Measurements from ENCODE around the gene TCF7L1. TPM values are rescaled to one million over a fixed set of nuclear protein-coding genes. Genes with fewer than 3 reads are reported as not detected.
"Not testable (repeated sequence)": the region's sequence is repeated elsewhere in the genome, so short reads cannot be mapped to it uniquely, and the experiment has no call there.

Gene TCF7L1
- total RNA-seq, 1 donor from 2014 or later: 3.5 TPM

DNA sequence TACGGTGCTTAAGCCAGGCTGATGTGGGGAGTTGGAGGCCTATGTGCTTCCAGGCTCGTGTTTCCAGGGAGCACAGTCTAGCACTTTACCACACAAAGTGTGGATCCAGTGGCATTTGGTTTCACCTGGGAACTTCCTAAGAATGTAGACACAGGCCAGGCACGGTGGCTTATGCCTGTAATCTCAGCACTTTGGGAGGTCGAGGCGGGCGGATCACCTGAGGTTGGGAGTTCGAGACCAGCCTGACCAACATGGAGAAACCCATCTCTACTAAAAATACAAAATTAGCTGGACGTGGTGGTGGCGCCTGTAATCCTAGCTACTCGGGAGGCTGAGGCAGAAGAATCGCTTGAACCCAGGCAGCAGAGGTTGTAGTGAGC, 190.8 kb downstream of the TCF7L1 start:
- not testable (repeated sequence) for DNase-seq (ENCODE audit: low read depth, low spot score)

DNA sequence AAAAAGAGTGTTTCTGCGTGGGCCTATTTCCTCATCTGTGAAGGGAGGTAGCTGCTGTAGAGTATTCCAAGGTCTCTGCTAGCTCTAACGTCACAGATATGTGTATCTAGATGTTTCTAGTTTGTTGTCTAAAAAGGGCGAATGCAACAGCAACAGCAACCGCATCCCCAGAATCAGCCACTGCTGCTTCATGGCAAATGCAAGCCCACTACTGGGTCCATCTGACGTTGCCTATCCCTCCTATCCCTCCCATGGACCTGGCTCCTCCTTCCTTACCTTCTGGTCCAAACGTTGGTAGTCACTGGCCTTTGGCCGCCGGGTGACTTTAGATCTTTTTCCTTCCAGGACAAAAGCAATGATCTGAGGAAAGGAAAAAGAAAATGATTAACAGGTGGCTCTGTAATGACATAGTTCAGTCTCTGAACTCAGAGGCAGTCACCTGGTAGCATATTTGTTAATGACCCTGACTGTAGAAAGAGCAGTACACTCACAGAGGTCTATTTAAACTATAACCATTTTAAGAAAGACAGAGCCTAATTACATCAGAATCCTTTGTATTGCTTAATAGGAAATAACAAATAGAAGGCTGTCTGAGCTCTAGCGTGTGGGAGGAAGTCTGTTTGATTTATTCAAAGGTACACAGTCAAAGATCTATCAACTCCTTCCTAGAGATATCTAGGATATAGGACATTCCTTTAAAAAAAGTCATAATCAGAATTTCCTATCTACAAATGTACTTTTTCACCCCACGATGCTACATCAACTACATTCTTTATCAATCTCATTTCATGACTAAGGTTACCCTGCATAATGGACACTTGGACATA, 191.7 kb downstream of the TCF7L1 start:
- DNase-seq (ENCODE audit: low read depth, low spot score): no peak

DNA sequence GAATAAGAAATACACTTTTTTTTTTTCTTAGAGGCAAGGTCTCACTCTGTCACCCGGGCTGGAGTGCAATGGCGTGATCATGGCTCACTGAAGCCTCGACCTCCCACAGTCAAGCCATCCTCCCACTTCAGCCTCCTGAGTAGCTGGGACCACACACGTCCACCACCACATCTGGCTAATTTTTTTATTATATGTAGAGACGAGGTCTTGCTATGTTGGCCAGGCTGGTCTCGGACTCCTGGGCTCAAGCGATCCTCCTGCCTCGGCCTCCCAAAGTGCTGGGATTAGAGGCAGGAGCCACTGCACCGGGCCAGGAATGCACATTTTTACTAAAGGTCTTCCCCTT, 192.2 kb downstream of the TCF7L1 start:
- DNase-seq (ENCODE audit: low read depth, low spot score): no peak

DNA sequence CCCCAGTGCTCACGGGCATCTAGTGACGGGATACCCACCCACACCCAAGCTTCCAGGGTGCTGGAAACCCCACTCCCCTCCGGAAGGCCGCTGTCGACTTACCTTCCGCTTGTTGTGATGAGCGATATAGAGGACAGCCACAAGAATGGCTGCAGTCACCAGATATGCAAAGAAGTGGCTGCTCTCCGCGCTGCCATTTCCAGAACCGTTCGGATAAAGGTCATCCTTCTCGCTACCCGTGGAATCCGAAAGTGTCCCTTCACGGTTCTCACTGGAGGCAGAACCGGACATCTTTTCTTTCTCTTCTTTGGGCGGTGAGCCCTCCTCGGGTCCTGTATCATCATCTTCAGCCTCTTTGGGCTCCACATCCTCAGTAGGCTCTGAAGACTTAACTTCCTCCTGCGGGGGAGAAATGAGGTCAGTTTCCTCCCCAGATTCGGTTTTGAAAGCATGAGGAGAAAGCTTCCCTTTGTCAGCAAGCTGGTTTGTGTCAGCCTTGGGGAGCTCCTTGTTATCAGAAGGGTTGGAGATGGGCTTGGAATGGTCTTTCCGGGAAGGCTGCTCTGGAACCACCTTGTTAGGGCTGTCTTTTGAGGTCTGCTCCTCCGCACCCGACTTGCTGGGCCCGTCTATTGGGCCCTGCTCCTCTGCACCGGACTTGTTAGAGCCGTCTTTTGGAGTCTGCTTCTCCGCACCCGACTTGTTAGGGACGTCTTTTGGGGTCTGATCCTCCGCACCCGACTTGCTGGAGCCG, 193.4 kb downstream of the TCF7L1 start:
- no peak for DNase-seq (ENCODE audit: low read depth, low spot score)

DNA sequence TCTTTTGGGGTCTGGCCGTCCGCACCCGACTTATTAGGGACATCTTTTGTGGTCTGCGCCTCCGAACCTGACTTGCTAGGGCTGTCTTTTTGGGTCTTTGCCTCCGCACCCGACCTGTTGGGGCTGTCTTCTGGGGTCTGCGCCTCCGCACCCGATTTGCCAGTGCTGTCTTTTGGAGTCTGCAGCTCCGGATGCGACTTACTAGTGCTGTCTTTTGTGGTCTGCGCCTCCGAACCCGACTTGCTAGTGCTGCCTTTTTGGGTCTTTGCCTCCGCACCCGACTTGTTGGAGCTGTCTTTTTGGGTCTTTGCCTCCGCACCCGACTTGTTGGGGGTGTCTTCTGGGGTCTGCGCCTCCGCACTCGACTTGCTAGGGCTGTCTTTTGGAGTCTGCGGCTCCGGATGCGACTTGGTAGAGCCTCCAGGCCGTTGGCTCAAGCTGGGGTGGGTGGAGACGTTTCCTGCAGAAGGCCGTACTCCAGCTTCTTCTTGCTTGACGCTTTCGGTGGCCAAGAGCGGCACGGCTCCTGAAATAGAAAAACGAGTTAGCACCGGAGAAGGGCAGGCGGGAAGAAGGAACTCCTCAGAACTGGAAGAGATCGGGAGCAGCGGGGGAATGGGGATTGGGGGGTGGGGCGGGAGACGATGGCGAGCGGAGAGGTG, 194.1 kb downstream of the TCF7L1 start:
- no peak for DNase-seq (ENCODE audit: low read depth, low spot score)

DNA sequence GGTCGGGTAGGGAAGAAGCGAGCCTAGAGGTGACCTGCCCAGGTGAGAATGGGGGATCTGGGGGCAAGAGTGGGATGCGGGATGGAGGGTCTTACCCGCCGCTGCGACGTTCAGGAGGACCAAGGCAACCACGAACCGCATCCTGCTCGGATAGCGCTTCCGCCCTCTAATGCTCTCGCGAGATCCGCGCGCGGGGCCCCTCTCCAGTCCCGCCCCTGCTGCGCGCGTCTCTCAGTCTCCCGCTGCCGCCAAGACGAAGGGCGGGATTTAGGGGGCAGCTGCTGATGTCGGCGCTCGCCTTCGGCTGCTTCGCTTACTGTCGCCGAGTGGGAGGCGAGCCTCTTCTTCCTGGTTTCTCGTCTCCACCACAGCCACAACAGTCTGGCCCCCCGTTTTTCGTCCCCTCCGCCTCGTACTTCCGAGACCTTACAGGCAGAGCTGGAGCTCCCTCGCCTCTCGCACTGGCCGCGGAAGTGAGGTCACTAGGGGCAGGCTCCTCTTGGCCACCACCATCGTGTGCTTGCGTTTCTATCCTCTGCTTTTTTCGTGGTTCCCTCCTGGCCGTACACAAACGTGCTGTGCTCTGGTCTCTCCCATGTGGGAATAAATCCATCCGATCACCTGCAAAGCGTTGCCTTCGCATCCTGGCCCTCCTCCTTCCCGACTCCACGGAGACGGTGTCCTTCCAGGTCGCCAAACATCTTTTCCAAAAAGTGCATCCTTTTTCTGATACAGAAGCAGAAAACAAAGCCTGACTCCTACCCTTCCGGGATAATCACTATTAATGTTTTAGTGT, 194.8 kb downstream of the TCF7L1 start, which contains the start of gene TGOLN2:
TSS of gene TGOLN2 (minus strand) at position 168 of the 796 bp plus-strand sequence. CDS start at position 141, 27 bp downstream.
- DNase-seq (ENCODE audit: low read depth, low spot score): peak; percentile 62

DNA sequence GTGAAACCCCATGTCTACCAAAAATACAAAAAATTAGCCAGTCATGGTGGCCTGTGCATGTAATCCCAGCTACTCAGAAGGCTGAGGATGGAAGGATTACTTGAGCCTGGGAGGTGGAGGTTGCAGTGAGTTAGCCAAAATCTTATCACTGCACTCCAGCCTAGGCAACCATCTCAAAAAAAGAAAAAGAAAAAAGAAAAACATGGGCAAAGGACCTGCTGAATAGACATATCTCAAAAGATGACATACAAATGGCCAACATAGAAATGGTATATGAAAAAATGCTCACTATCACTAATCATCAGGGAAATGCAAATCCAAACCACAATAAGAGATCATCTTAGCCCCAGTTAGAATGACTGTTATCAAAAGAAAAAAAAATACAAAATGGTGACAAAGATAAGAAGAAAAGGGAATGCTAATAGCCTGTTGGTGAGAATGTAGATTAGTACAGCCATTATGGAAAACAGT, 196.0 kb downstream of the TCF7L1 start:
- DNase-seq (ENCODE audit: low read depth, low spot score): no peak

DNA sequence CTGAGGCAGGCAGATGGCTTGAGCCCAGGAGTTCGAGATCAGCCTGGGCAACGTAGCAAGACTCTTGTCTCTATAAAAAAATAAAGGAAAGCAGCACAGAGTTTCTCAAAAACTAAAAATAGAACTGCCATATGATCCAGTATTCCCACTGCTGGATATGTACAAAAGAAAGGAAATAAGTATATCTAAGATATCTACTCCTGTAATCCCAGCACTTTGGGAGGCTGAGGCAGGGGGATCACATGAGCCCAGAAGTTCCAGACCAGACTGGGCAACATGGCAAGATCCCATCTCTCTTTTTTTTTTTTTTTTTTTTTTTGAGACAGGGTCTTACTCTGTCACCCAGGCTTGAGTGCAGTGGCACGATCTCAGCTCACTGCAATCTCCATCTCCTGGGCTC, 196.5 kb downstream of the TCF7L1 start:
- DNase-seq (ENCODE audit: low read depth, low spot score): not testable (repeated sequence)

DNA sequence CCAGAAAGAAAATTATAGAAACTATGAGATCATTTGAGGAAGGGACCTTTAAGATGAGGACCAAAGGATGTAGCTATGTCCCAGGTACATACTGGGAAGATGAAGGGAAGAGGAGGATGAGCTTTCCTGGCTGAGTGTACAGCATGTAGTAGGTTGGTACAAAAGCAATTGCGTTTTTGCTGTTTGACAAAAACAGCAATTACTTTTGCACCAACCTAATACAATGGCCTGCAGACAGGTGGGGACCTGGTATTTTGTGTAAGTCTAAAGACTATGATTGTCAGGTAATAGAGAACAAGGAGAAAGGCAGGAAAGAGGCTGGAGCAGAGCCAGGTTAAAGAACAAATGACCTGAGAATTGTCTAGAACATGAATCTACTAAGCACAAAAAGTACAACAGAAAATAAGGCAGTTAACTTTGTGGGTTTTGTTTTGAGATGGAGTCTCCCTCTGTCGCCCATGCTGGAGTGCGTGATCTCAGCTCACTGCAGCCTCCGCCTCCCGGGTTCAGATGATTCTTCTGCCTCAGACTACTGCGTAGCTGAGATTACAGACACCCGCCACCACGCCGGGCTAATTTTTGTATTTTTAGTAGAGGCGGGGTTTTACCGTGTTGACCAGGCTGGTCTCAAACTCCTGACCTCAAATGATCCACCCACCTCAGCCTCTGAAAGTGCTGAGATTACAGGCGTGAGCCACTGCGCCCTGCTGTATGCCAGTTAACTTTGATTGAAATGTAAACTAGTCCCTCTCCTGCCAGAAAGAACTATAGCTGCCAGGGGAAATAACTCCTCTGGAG, 197.8 kb downstream of the TCF7L1 start:
- DNase-seq (ENCODE audit: low read depth, low spot score): no peak

DNA sequence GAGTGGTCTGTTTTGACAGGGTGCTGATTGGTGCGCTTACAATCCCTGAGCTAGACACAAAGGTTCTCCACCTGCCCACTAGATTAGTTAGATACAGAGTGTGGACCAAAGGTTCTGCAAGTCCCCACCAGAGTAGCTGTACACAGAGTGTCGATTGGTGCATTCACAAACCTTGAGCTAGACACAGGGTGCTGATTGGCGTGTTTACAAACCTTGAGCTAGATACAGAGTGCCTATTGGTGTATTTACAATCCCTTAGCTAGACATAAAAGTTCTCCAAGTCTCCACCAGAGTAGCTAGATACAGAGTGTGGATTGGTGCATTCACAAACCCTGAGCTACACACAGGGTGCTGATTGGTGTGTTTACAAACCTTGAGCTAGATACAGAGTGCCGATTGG, 200.7 kb downstream of the TCF7L1 start:
- DNase-seq (ENCODE audit: low read depth, low spot score): not testable (repeated sequence)

DNA sequence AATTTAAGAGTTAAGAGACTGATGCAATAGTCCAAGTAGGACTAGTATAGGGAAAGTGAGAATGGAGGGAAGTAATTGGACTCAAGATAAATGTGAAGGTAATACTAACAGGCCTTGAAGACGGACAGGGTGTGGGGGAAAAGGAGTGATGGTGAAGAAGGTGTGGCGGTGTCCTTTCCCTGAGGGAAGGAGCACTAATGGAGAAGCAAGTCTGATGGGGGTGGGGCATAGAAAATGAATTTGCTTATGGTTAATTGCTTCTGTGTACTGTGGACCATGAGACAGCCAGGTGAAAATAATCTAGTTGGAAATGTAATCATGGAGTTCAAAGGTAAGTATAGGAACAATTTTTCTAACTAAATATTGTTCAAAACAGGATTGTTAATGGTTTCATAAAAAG, 201.7 kb downstream of the TCF7L1 start:
- no peak for DNase-seq (ENCODE audit: low read depth, low spot score)

DNA sequence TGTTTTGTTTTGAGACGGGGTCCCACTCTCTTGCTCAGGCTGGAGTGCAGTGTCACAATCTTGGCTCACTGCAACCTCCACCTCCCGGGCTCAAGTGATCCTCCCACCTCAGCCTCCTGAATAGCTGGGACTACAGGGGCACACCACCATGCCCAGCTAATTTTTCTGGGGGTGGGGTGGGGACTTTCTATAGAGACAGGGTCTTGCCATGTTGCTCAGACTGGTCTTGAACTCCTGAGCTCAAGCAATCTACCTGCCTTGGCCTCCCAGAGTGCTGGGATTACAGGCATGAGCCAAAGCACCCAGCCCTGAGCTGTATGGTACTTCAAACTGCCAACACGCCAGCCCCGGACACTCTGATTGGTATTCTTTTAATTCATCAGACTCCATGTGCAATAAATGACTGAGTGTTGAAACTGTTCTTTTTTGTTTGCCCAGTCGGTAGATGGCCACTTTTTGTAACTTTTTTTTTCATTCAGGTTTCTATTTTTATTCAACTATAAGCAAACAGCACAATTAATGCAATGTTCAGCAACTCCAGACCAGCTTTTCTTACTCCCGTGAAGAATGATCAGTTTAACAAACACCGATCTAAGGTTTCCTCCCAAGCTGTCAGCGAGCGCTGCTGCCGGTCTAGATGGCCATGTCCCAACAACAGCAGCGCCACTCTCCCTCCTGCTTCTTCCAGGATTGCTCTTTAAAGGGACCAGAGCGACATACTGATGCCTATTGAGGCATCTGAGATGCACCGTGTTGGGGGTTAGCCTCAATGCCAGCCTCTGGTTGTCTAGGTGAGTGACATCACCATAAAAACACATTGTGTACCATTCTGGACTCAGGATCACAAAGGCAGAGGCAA, 207.1 kb downstream of the TCF7L1 start:
- DNase-seq (ENCODE audit: low read depth, low spot score): no peak

DNA sequence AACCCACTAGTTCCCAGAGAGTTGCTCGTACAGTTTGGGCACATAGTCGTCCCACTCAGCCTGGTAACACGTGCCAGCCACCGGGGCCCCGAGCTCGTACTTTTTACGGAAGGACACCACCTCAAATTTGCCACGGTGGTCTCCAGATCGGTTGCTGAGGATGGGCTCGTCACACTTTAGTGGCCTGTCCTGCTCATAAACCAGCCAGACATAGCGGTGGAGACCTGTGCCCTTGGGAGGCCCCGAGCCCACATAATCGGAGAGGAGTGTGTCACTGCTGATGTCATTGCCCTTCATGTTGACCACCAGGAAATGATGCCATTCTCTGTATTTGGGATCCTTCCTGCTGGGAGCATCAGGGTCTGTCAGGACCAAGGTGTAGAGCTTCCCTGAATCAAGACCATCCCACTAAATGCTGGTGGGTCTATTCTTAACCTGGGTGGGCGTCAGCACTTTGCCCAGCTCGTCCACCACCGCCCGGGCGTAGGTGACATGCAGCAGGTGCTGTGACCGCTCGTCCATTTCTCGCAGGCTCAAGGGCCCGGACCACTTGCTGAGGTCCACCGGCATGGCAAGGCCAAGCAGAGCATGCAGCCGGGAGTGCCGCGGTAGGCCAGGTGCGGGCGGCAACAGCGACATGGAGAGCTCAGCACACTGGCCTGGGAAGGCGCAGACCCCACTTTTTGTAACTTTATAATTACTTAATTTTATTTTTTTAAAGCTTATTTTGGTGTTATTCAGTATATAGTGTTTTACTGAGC, 208.3 kb downstream of the TCF7L1 start:
- DNase-seq (ENCODE audit: low read depth, low spot score): no peak

DNA sequence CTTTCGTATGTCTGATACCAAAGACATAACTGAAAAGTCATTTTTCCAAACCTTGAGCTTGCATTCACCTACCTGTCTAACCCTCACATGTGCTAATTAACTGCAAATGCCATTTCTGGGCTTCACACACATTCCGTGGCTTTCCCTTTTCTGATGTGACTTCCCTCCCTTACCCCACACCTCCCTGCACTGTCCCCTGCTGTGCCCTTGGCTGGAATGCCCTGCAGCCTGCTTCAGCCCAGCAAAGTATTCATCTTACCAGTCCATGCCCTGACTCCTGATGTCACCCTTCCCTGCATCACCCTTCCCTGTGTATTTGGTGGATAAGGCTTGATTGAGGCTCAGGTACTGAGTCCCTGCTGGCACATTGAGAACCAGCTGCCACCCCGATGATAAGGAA, 209.0 kb downstream of the TCF7L1 start:
- no peak for DNase-seq (ENCODE audit: low read depth, low spot score)

DNA sequence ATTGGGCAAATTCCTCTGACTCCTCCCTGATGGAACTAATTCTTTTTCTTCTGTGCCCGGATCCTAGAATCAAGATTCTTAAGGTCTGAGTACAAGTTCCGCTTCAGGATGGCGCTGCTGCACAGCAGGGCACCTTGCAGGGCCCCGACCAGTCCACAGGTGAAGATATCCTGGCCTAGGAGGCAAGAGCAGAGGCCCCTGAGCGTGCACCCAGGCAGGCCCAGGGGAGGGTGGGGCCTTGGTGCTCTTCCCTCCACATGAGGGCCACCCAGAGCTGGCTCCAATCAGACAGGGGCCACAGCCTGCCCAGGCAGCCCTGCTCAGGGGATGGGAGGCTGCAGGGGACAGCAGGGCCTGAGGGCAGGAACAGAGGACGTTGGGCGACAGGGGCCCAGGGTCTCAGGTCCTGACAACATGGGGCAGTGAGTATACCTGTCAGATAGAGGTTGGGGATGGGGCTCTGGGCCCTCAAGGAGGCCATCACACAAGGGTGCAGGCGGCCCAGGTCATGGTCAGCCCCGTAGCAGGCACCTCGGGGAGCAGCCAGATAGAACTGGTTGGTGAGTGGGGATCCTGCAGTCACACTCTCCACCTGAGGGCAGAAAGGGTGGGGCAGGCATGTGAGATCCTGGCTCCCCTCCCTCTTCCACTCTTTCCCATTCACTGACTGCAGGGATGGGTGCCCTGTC, 210.2 kb downstream of the TCF7L1 start:
- not testable (repeated sequence) for DNase-seq (ENCODE audit: low read depth, low spot score)

DNA sequence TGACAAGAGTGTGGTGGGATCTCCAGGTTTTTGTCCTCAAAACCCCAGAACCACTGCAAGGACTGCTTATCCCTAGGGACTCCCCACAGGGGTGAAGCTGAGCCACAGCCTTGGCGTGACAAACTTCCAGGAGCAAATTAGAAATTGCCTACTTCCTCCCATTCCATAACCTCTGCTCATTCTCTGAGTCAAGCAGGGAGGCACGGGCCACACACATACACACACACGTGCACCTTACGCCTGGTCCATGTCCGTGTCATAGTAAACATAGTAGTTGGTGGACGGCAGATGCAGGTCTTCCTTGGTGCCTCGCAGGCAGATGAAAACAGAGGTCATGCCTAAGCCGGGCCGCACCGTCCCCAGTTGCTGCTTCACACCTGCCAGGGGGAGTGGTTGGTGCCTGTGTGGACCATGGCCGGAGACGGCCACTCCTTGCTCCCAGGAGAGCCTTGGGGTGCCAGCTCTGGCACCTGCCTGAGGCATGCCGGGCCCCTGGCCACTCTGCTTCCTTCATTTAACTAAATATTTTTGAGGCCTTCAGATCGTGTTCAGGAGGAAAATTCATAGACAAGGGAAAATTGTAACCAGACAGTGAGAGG, 211.3 kb downstream of the TCF7L1 start:
- DNase-seq (ENCODE audit: low read depth, low spot score): no peak

DNA sequence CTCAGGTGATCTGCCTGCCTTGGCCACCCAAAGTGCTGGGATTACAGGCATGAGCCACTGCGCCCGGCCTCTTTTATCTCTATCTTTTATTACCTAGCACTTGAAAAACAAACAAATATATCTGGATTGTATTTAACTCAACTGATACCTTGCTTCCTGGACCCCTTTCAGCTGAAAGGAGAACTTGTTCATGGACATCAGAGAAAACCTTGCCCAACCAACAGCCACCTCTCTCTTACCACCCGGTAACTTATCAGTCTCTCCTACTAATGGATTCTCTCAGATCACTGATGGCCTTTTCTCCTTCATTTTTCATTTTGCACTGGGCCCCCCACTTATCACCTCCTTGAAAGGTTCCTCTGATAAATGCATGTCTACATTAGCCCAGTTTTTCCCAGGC, 214.4 kb downstream of the TCF7L1 start:
- DNase-seq (ENCODE audit: low read depth, low spot score): no peak

DNA sequence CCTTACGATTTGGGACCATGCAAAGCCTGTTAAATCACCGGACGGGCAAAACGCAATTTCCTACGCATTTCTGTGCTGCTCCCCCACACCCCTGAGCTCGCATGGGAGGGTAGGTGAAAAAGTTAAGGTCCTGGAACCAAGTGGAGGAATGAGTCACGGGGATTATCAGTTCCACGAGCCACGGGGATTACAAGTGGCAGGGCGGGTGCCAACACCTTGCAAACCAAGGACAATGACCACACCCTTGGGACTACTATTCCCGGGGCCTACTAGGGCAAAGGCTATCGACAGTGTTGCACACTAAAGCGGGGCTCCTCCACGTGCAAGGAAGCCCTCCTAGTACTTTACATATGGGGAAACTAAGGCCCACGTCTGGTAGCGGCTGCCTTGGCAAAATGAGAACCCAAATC, 220.7 kb downstream of the TCF7L1 start:
- no peak for DNase-seq (ENCODE audit: low read depth, low spot score)

Measured in pulmonary artery endothelial cell (primary cell).